ENCODE measurements around the gene SAA2. TPM values are rescaled to one million over a fixed set of nuclear protein-coding genes. Genes with fewer than 3 reads are reported as not detected.
"Not testable (repeated sequence)": the region's sequence is repeated elsewhere in the genome, so short reads cannot be mapped to it uniquely, and the experiment has no call there.

SAA2 gene
- total RNA-seq, 1 experiment from 2014 or later: not detected

GRCh38 chr11:18235394-18236334, 12.8 kb downstream of the SAA2 start:
- H3K36me3 ChIP-seq: no peaks in the 10 kb centered on the region
- H3K27me3 ChIP-seq: peaks cover 11% of the 10 kb centered on the region
- no peak for DNase-seq
- H3K4me1 ChIP-seq: no peaks in the 10 kb centered on the region
- H3K9me3 ChIP-seq (replicated peaks): no peaks in the 10 kb centered on the region; the same call in 1 of the 2 replicates
- H3K27ac ChIP-seq: no peak overlapping the region
- H3K4me3 ChIP-seq: no peak overlapping the region

- Histone ChIP-seq H3K27ac (no peak overlapping the region), H3K4me1 (no peaks in the 10 kb centered on the region), H3K27me3 (peaks cover 11% of the 10 kb centered on the region), H3K4me3 (no peak overlapping the region), H3K36me3 (no peaks in the 10 kb centered on the region), H3K9me3 (replicated peaks) (no peaks in the 10 kb centered on the region; the same call in 1 of the 2 replicates)
- DNase-seq: no peak
Measured at GRCh38 chr11:18233912-18234311, 14.6 kb downstream of the SAA2 start.

DNA sequence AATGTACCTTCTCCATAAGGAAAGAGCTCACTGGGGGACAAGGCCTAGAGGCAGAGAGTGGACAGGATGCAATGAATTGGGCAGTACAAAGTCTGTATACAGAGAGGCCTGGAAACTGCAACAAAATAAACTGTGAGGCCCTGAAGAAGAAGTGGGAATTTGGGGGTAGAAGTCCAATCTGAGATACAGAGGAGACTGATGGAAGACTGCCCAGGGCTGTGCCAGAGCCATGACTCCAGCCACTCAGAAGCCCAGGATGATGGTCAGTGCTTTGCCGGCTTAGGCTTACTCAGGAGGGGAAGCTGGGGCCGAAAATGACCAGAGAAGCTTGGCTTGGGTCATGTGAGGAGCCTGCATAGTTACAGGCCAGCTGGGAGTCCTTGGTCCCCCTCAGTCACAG, 17.6 kb downstream of the SAA2 start:
- DNase-seq: no peak
- Histone ChIP-seq H3K27ac (no peak overlapping the region), H3K9me3 (replicated peaks) (no peaks in the 10 kb centered on the region), H3K4me3 (no peak overlapping the region), H3K27me3 (0 out of 2 replicates have a peak, but pooled peaks cover 3% of the 10 kb centered on the region), H3K4me1 (no peaks in the 10 kb centered on the region), H3K36me3 (no peaks in the 10 kb centered on the region)

GRCh38 chr11:18229501-18229900, 19.0 kb downstream of the SAA2 start:
- H3K36me3 ChIP-seq: no peaks in the 10 kb centered on the region
- H3K27ac ChIP-seq: no peak overlapping the region
- H3K4me3 ChIP-seq: no peak overlapping the region
- H3K27me3 ChIP-seq: no peaks in the 10 kb centered on the region
- no peaks in the 10 kb centered on the region for H3K4me1 ChIP-seq
- no peak for DNase-seq
- H3K9me3 ChIP-seq (replicated peaks): no peaks in the 10 kb centered on the region

- no peak for DNase-seq
- H3K27ac ChIP-seq: no peak overlapping the region
- no peaks in the 10 kb centered on the region for H3K36me3 ChIP-seq
- no peak overlapping the region for H3K4me3 ChIP-seq
- H3K27me3 ChIP-seq: no peaks in the 10 kb centered on the region
- H3K4me1 ChIP-seq: no peaks in the 10 kb centered on the region
- H3K9me3 ChIP-seq (replicated peaks): no peaks in the 10 kb centered on the region
Measured at GRCh38 chr11:18225913-18226312, 22.6 kb downstream of the SAA2 start.

GRCh38 chr11:18223591-18224387, 24.7 kb downstream of the SAA2 start:
- Histone ChIP-seq H3K27me3 (no peaks in the 10 kb centered on the region), H3K27ac (no peak overlapping the region), H3K36me3 (no peaks in the 10 kb centered on the region), H3K4me3 (no peak overlapping the region), H3K9me3 (replicated peaks) (no peaks in the 10 kb centered on the region), H3K4me1 (no peaks in the 10 kb centered on the region)
- no peak for DNase-seq

DNA sequence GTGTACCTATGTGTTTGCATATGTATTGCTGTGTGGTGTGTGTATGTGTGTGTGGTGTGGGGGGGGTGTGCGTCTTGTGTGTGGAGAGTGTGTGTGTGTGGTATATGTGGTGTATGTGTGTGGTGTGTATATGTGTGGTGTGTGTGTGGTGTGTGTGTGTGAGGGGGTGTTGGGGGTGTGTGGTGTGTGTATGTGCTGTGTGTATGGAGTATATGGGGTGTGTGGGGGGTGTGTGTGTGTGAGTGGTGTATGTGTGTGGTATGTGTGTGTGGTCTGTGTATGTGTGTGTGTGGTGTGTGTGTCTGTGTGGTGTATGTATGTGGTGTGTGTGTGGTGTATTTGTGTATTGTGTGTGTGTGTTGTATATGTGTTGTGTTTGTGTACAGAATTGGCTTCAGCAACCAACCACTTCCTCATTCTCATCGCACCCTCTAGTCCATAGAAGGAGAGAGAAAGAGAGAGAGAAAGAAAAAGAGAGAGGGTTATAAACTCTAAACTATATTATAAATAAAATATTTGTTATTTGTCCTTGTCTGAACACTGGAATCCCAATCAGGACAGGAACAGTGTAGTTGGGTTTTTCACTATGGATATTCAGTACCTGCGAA, 25.6 kb downstream of the SAA2 start:
- Histone ChIP-seq H3K27ac (no peak overlapping the region), H3K9me3 (replicated peaks) (no peaks in the 10 kb centered on the region), H3K4me3 (no peak overlapping the region), H3K4me1 (no peaks in the 10 kb centered on the region), H3K27me3 (no peaks in the 10 kb centered on the region), H3K36me3 (no peaks in the 10 kb centered on the region)
- no peak for DNase-seq

- Histone ChIP-seq H3K9me3 (replicated peaks) (no peaks in the 10 kb centered on the region), H3K36me3 (no peaks in the 10 kb centered on the region), H3K4me3 (no peak overlapping the region), H3K27ac (no peak overlapping the region), H3K4me1 (no peaks in the 10 kb centered on the region), H3K27me3 (peaks cover 5% of the 10 kb centered on the region; the same call in 1 of the 2 replicates)
- DNase-seq: no peak
Measured at GRCh38 chr11:18221274-18221876, 27.1 kb downstream of the SAA2 start.

DNA sequence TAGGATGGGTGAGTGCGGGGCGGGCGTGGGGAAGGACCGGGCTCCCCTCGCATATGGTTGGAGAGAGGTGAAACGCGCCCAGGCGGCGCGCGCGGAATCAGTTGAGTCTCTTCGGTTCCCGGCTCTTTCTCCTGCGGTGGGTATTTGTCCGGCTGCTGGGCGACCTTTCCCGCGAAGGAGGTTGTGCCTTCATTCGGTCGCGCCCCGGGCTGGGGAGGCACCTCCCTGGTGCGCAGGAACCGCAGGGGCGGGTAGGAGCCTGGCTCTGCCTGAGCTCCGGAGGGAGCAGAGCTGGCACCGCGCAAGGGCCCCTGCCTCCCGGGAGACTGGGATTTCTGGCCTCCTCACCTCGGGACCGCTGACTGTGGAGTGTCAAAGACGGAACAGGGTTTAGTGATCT, 39.4 kb downstream of the SAA2 start:
- DNase-seq: no peak
- no peak overlapping the region for H3K4me3 ChIP-seq
- H3K27me3 ChIP-seq: peaks cover 6% of the 10 kb centered on the region

GRCh38 chr11:18204771-18205170, 43.7 kb downstream of the SAA2 start:
- no peak overlapping the region for H3K27ac ChIP-seq
- no peak for DNase-seq
- H3K9me3 ChIP-seq (replicated peaks): no peaks in the 10 kb centered on the region
- no peak overlapping the region for H3K4me3 ChIP-seq
- H3K27me3 ChIP-seq: no peaks in the 10 kb centered on the region; the same call in 1 of the 2 replicates
- no peaks in the 10 kb centered on the region for H3K4me1 ChIP-seq
- no peaks in the 10 kb centered on the region for H3K36me3 ChIP-seq

More for the DNA sequence above, 39.4 kb downstream of the SAA2 start:
- no peaks in the 10 kb centered on the region for H3K4me1 ChIP-seq
- no peaks in the 10 kb centered on the region for H3K36me3 ChIP-seq
- no peak overlapping the region for H3K27ac ChIP-seq
- no peaks in the 10 kb centered on the region for H3K9me3 ChIP-seq (replicated peaks)

DNA sequence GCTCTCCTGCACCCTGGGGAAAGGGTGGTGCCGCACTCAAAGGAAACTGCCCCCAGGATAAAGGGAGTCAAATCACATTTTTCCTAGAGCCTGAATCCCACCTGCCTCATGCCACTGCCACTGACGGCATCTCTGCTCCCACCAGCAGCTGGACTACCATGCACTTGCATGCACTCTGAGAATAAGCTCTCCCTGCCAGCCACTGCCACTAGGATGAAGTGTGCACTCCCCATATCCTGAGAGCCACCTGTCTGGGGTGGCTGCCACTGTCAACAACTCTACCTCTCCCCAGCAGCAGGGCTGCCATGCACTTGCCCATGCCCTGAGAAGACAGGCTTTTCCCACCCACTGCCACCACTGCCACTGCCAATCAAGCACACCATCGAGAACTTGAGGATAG, 44.2 kb downstream of the SAA2 start:
- H3K27me3 ChIP-seq: no peaks in the 10 kb centered on the region; the same call in 1 of the 2 replicates
- H3K4me3 ChIP-seq: no peak overlapping the region
- no peak for DNase-seq
- H3K27ac ChIP-seq: no peak overlapping the region
- no peaks in the 10 kb centered on the region for H3K4me1 ChIP-seq
- H3K36me3 ChIP-seq: no peaks in the 10 kb centered on the region
- no peaks in the 10 kb centered on the region for H3K9me3 ChIP-seq (replicated peaks)

GRCh38 chr11:18203723-18204122, 44.7 kb downstream of the SAA2 start:
- Histone ChIP-seq H3K36me3 (no peaks in the 10 kb centered on the region), H3K4me3 (no peak overlapping the region), H3K27ac (no peak overlapping the region), H3K9me3 (replicated peaks) (no peaks in the 10 kb centered on the region), H3K4me1 (no peaks in the 10 kb centered on the region), H3K27me3 (no peaks in the 10 kb centered on the region; the same call in 1 of the 2 replicates)
- peak; percentile 30 to 59 for DNase-seq

- not testable (repeated sequence) for H3K4me3 ChIP-seq; H3K36me3 ChIP-seq; H3K27ac ChIP-seq; H3K27me3 ChIP-seq; H3K9me3 ChIP-seq (replicated peaks); H3K4me1 ChIP-seq; DNase-seq
Measured at GRCh38 chr11:18197738-18198137, 50.7 kb downstream of the SAA2 start.

GRCh38 chr11:18196532-18196931, 51.9 kb downstream of the SAA2 start:
- Histone ChIP-seq H3K9me3 (replicated peaks) (no peaks in the 10 kb centered on the region), H3K4me1 (no peaks in the 10 kb centered on the region), H3K4me3 (no peak overlapping the region), H3K27me3 (peaks cover 11% of the 10 kb centered on the region), H3K27ac (no peak overlapping the region), H3K36me3 (no peaks in the 10 kb centered on the region)
- no peak for DNase-seq

All from SJCRH30 (cell line).